IMR-90 (cell line): Measurements from ENCODE around the gene PTPN4. TPM values are rescaled to one million over a fixed set of nuclear protein-coding genes. Genes with fewer than 3 reads are reported as not detected.
"Not testable (repeated sequence)": the region's sequence is repeated elsewhere in the genome, so short reads cannot be mapped to it uniquely, and the experiment has no call there.

Experiments
- ATAC-seq: fragments of 200-7000 bp; cut with Tn5 transposase; 2 replicates; pipeline ENCODE4 v1.9.1; 2020; ENCODE audit warnings: low read depth, mild to moderate bottlenecking, moderate library complexity
- BruUV-seq: library from RNA; stranded (reverse); fragments of 400-500 nt; replicated peaks from 2 replicates; lab custom pipeline; 2021; lab: Mats Ljungman, UMichigan
- CTCF ChIA-PET: fragments of 300-600 bp; formaldehyde crosslinking; extraction: SDS; loops from one replicate; lab custom pipeline; 2021; ENCODE audit warnings: antibody characterized with exemption; lab: Yijun Ruan, JAX
- POLR2A ChIA-PET: fragments of 300-600 bp; sonication (Branson Sonifier 250); formaldehyde crosslinking; loops from one replicate; lab custom pipeline; 2022; ENCODE audit warnings: antibody characterized with exemption; ENCODE audit not compliant: unreplicated experiment; lab: Charles Lee
- DNase-seq: peaks from one replicate; pipeline ENCODE4 v3.0.0; 2013
- H2AFZ ChIP-seq: replicated peaks from 2 replicates; pipeline ENCODE3; 2013; ENCODE audit warnings: low read length, mild to moderate bottlenecking; ENCODE audit not compliant: poor library complexity
- H2AK5ac ChIP-seq: 2 replicates; pipeline ENCODE4 v1.6.1; 2013; ENCODE audit warnings: low read depth, low read length, inconsistent platforms
- H2AK9ac ChIP-seq: replicated peaks from 2 replicates; pipeline ENCODE3; 2013; ENCODE audit warnings: mild to moderate bottlenecking, low read depth, low read length, moderate library complexity; ENCODE audit not compliant: poor library complexity
- H2BK120ac ChIP-seq: 2 replicates; pipeline ENCODE4 v1.6.1; 2013; ENCODE audit warnings: low read depth, low read length, inconsistent platforms
- H2BK15ac ChIP-seq: 3 replicates; pipeline ENCODE4 v1.6.1; 2013; ENCODE audit warnings: low read depth, low read length, inconsistent platforms
- H2BK20ac ChIP-seq: 2 replicates; pipeline ENCODE4 v1.6.1; 2013; ENCODE audit warnings: low read depth, mild to moderate bottlenecking, inconsistent platforms, low read length, moderate library complexity
- H2BK5ac ChIP-seq: 2 replicates; pipeline ENCODE4 v1.6.1; 2013; ENCODE audit warnings: mild to moderate bottlenecking, low read depth, low read length, inconsistent platforms; ENCODE audit not compliant: poor library complexity, severe bottlenecking
- H3K14ac ChIP-seq: replicated peaks from 2 replicates; pipeline ENCODE4 v1.6.1; 2013; ENCODE audit warnings: low read depth, low read length, inconsistent platforms
- H3K18ac ChIP-seq: 2 replicates; pipeline ENCODE4 v1.6.1; 2013; ENCODE audit warnings: low read depth, low read length, control low read depth
- H3K23ac ChIP-seq: 2 replicates; pipeline ENCODE4 v1.6.1; 2013; ENCODE audit warnings: low read depth, low read length, inconsistent platforms
- H3K27ac ChIP-seq: 2 replicates; pipeline ENCODE4 v1.5.1; 2013; ENCODE audit warnings: mild to moderate bottlenecking, control low read depth, low read length; ENCODE audit not compliant: insufficient read depth
- H3K27me3 ChIP-seq: 2 replicates; pipeline ENCODE4 v1.6.1; 2013; ENCODE audit warnings: low read length; ENCODE audit not compliant: control insufficient read depth, insufficient read depth
- H3K36me3 ChIP-seq: 2 replicates; pipeline ENCODE4 v1.6.1; 2013; ENCODE audit warnings: low read length, mixed read lengths; ENCODE audit not compliant: control insufficient read depth, insufficient read depth
- H3K4ac ChIP-seq: 2 replicates; pipeline ENCODE4 v1.6.1; 2013; ENCODE audit warnings: low read depth, low read length, inconsistent platforms
- H3K4me1 ChIP-seq: 2 replicates; pipeline ENCODE4 v1.6.1; 2013; ENCODE audit warnings: low read length, mixed read lengths; ENCODE audit not compliant: control insufficient read depth, insufficient read depth
- H3K4me2 ChIP-seq: 2 replicates; pipeline ENCODE4 v1.6.1; 2013; ENCODE audit warnings: low read depth, mild to moderate bottlenecking, control low read depth, low read length, moderate library complexity
- H3K4me3 ChIP-seq: 2 replicates; pipeline ENCODE4 v1.5.1; 2013; ENCODE audit warnings: low read depth, mild to moderate bottlenecking, control low read depth, low read length, moderate library complexity; ENCODE audit not compliant: insufficient read depth
- H3K56ac ChIP-seq: 2 replicates; pipeline ENCODE4 v1.6.1; 2013; ENCODE audit warnings: low read length, inconsistent platforms; ENCODE audit not compliant: insufficient read depth; ENCODE audit errors: extremely low read depth
- H3K79me1 ChIP-seq, 2 experiments: 2 replicates each; pipeline ENCODE4 v1.6.1; 2013; ENCODE audit warnings: low read length in 2 of 2, inconsistent platforms in 1 of 2, low read depth in 1 of 2
- H3K9ac ChIP-seq: 2 replicates; pipeline ENCODE4 v1.6.1; 2013; ENCODE audit warnings: low read depth, low read length, control low read depth
- H3K9me1 ChIP-seq: 2 replicates; pipeline ENCODE4 v1.6.1; 2013; ENCODE audit warnings: low read length, inconsistent platforms; ENCODE audit not compliant: insufficient read depth
- H3K9me3 ChIP-seq: 2 replicates; pipeline ENCODE4 v1.6.1; 2013; ENCODE audit warnings: low read length; ENCODE audit not compliant: control insufficient read depth, insufficient read depth
- H4K20me1 ChIP-seq: 2 replicates; pipeline ENCODE4 v1.6.1; 2013; ENCODE audit warnings: low read length, inconsistent platforms; ENCODE audit not compliant: insufficient read depth
- H4K5ac ChIP-seq: 2 replicates; pipeline ENCODE4 v1.6.1; 2013; ENCODE audit warnings: mild to moderate bottlenecking, low read depth, low read length, control low read depth
- H4K8ac ChIP-seq, 2 experiments: 2 replicates each; pipeline ENCODE4 v1.6.1; 2013; ENCODE audit warnings: low read depth in 2 of 2, low read length in 2 of 2, control low read depth in 1 of 2, inconsistent platforms in 1 of 2
- H4K91ac ChIP-seq: 2 replicates; pipeline ENCODE4 v1.6.1; 2013; ENCODE audit warnings: low read depth, low read length, inconsistent platforms; ENCODE audit not compliant: insufficient read depth
- WGBS, 2 experiments: methylation state at CpG; one replicate each; pipeline versions ENCODE4 v1.1.5 to v1.1.7; 2013; ENCODE audit warnings: missing lambda C conversion rate in 2 of 2; ENCODE audit not compliant: insufficient read length in 1 of 2; ENCODE audit errors: extremely low coverage in 2 of 2; 5-methylcytosine and 5-hydroxymethylcytosine counted together
- dilution Hi-C: fragments of 300-500 bp; cut with HindIII; formaldehyde crosslinking; loops from one replicate; pipeline ENCODE4 v1.14.3; 2018; ENCODE audit warnings: low sequenced_read_pairs; ENCODE audit not compliant: unreplicated experiment
- in situ Hi-C: fragments of 300-500 bp; cut with MboI; formaldehyde crosslinking; loops from 3 replicates; pipeline ENCODE4 v1.14.3; 2019; ENCODE audit warnings: low sequenced_read_pairs, inconsistent platforms, mixed read lengths
- intact Hi-C: fragments of 100-400 bp; cut with micrococcal nuclease; formaldehyde crosslinking; loops from 2 replicates; pipeline ENCODE4 v1.10.0; 2022
- polyA plus RNA-seq, 3 experiments: library from polyadenylated mRNA; depleted of rRNA; stranded (reverse); fragments of >200 nt; gene quantifications; 2 replicates each; pipeline ENCODE4 v1.2.3, GENCODE V29; 2012; ENCODE audit warnings: low replicate concordance in 1 of 3
- total RNA-seq: library from RNA; depleted of rRNA; stranded (reverse); fragments of >200 nt; gene quantifications from 2 replicates; pipeline ENCODE4 v1.2.3, GENCODE V29; 2012

The PTPN4 gene
- total and polyA plus RNA-seq, 2 of the 4 experiments (the other 2 are of a cell fraction): 2.9 to 19.2 TPM

DNA sequence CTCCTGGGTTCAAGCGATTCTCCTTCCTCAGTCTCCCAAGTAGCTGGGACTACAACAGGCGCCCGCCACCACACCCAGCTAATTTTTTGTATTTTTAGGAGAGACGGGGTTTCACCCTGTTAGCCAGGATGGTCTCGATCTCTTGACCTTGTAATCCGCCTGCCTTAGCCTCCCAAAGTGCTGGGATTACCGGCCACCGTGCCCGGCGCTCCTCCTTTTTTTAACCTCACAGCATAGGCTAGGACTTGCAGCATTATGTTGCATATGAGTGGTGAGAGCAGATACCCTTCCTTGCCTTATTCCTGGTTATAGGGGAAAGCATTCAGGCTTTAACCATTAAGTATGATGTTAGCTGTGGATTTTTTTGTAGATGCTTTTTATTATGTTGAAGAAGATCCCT is 42.3 kb downstream of the PTPN4 start:
- H3K36me3 ChIP-seq, BruUV-seq, H3K23ac ChIP-seq, CTCF ChIA-PET, H2AFZ ChIP-seq, in situ Hi-C loops, H3K4ac ChIP-seq, H3K79me1 ChIP-seq, H2AK9ac ChIP-seq, H4K20me1 ChIP-seq, H2AK5ac ChIP-seq, H3K14ac ChIP-seq, H3K9me1 ChIP-seq, H3K4me1 ChIP-seq, H2BK15ac ChIP-seq, H3K4me3 ChIP-seq, H3K4me2 ChIP-seq, H4K91ac ChIP-seq, H3K27me3 ChIP-seq, ATAC-seq, H3K27ac ChIP-seq, POLR2A ChIA-PET, H4K5ac ChIP-seq, H4K8ac ChIP-seq, DNase-seq, H3K18ac ChIP-seq, H3K9ac ChIP-seq, H2BK5ac ChIP-seq, H2BK20ac ChIP-seq, dilution Hi-C loops, H2BK120ac ChIP-seq, H3K56ac ChIP-seq, H3K9me3 ChIP-seq: not testable (repeated sequence)
- no CpG with 5 or more reads among the region's 10 CpGs for WGBS, 2 experiments
- intact Hi-C loops: loop anchor here (5.0 kb wide), 1 partner anchor 40 kb away; no protein-coding TSS in a partner anchor
